Measurements from ENCODE around the gene SNRPB.
A peak's percentile ranks its signal among the peaks of the same experiment; 100 is the strongest.

The SNRPB gene

GRCh38 chr20:2465100-2465499 is 5.5 kb downstream of the SNRPB start:
- no peak for TF ChIP-seq Cebpa-rat (IDR thresholded peaks at IDR 0.05)

GRCh38 chr20:2463616-2464365 is 6.8 kb downstream of the SNRPB start:
- Histone ChIP-seq H3K27me3 (no peaks in the 10 kb centered on the region), H3K4me3 (no peak overlapping the region), H3K4me1 (peaks cover 20 to 48% (median 39%) of the 10 kb centered on the region in 10 experiments), H3K36me3 (peaks cover 99 to 100% (median 100%) of the 10 kb centered on the region in 11 experiments), H3K4me2 (no peak overlapping the region), H3K9ac (no peak overlapping the region), H3K9me3 (replicated peaks in 1 of 11) (no peaks in the 10 kb centered on the region), H3K27ac (no peak overlapping the region), H4K20me1 (peaks cover 79 to 100% (median 92%) of the 10 kb centered on the region in 11 experiments)
- TF ChIP-seq Cebpa-rat (IDR thresholded peaks at IDR 0.05) = no peak

More at GRCh38 chr20:2465100-2465499, 5.5 kb downstream of the SNRPB start:
- no peak overlapping the region for H3K9ac ChIP-seq
- H4K20me1 ChIP-seq = peaks cover 85 to 100% (median 98%) of the 10 kb centered on the region in 11 experiments
- no peaks in the 10 kb centered on the region for H3K27me3 ChIP-seq
- peaks cover 90 to 97% (median 94%) of the 10 kb centered on the region in 11 experiments for H3K36me3 ChIP-seq
- no peak overlapping the region for H3K4me2 ChIP-seq
- no peaks in the 10 kb centered on the region for H3K9me3 ChIP-seq (replicated peaks in 1 of 11)
- H3K27ac ChIP-seq = no peak overlapping the region
- H3K4me3 ChIP-seq = no peak overlapping the region
- H3K4me1 ChIP-seq = peaks cover 28 to 50% (median 43%) of the 10 kb centered on the region in 10 experiments

DNA sequence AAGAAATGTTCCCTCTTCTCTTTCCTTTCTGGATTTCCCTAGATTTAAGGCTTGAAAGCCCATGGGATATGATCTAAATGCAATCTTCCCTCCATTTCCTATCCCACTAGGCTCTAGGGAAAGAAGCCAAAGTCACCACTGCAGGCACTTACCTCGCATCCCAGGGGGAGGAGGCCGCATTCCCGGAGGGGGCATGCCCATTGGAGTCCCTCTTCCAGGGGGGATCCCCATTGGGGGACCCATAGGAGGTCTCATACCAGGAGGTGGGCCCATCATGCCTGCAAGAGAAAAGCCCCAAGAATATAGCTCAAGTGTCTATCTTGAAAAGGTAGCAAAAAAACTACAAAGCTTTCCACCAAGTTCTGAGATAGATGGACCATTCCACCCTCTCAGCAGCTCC is 8.1 kb downstream of the SNRPB start:
- no peak for TF ChIP-seq Cebpa-rat (IDR thresholded peaks at IDR 0.05)
- peaks cover 87 to 99% (median 91%) of the 10 kb centered on the region in 11 experiments for H3K36me3 ChIP-seq
- no peak overlapping the region for H3K27ac ChIP-seq
- H3K4me3 ChIP-seq = no peak overlapping the region
- no peaks in the 10 kb centered on the region for H3K27me3 ChIP-seq
- H3K9me3 ChIP-seq (replicated peaks in 1 of 11) = no peaks in the 10 kb centered on the region
- no peak overlapping the region for H3K9ac ChIP-seq
- H3K4me1 ChIP-seq = peaks cover 7 to 48% (median 32%) of the 10 kb centered on the region in 10 experiments
- H4K20me1 ChIP-seq = peaks cover 69 to 100% (median 89%) of the 10 kb centered on the region in 11 experiments
- H3K4me2 ChIP-seq = peak overlapping the region in 2 of 11 experiments; percentile 3 to 11; a peak in 3 of 22 replicates

GRCh38 chr20:2460752-2461424 is 9.7 kb downstream of the SNRPB start:
- Histone ChIP-seq H3K27me3 (no peaks in the 10 kb centered on the region), H3K9ac (no peak overlapping the region), H3K36me3 (peaks cover 74 to 85% (median 76%) of the 10 kb centered on the region in 11 experiments), H4K20me1 (peaks cover 53 to 96% (median 83%) of the 10 kb centered on the region in 11 experiments), H3K9me3 (replicated peaks in 1 of 11) (no peaks in the 10 kb centered on the region), H3K4me2 (no peak overlapping the region), H3K4me1 (peaks cover 0 to 49% (median 25%) of the 10 kb centered on the region in 10 experiments; a peak in 13 of 20 replicates), H3K4me3 (no peak overlapping the region), H3K27ac (no peak overlapping the region)
- TF ChIP-seq Cebpa-rat (IDR thresholded peaks at IDR 0.05) = no peak

DNA sequence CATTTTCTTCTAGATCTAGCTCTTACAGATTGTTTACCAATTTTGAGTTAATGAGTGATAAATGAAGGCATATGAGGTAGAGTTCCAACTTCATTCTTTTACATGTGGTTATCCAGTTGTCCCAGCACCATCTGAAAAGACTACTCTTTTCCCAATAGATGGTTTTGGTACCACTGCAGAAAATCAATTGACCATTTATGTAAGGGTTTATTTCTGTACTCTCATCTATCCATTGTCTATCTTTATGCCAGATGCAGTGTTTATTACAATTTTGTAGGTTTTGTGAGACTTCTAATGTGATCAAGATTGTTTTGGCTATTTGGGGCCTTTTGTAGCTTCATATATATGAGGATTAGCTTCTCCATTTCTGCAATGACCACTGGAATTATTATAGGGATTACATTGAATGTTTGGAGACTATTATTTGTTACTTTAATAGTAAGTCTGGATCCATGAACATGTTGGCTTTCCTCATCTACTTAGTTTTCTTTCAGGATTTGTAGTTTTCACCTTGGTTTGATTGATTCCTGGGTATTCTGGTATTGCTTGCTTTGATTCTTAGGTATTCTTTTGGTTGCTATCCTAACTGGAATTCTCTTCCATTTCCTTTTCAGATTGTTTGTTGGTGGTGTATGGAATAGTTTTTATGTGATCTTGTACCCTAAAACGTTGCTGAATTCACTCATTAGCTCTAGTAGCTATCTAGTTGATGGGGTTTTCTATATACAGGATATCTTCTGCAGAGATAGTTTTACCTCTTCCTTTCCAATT is 10.4 kb downstream of the SNRPB start:
- Histone ChIP-seq H3K4me1 (peaks cover 0 to 49% (median 22%) of the 10 kb centered on the region in 10 experiments; a peak in 13 of 20 replicates), H3K36me3 (peaks cover 66 to 78% (median 69%) of the 10 kb centered on the region in 11 experiments), H3K27me3 (no peaks in the 10 kb centered on the region), H3K9ac (no peak overlapping the region), H3K9me3 (replicated peaks in 1 of 11) (no peaks in the 10 kb centered on the region), H3K27ac (no peak overlapping the region), H3K4me3 (no peak overlapping the region), H3K4me2 (no peak overlapping the region), H4K20me1 (peaks cover 46 to 92% (median 76%) of the 10 kb centered on the region in 11 experiments)
- no peak for TF ChIP-seq Cebpa-rat (IDR thresholded peaks at IDR 0.05)

DNA sequence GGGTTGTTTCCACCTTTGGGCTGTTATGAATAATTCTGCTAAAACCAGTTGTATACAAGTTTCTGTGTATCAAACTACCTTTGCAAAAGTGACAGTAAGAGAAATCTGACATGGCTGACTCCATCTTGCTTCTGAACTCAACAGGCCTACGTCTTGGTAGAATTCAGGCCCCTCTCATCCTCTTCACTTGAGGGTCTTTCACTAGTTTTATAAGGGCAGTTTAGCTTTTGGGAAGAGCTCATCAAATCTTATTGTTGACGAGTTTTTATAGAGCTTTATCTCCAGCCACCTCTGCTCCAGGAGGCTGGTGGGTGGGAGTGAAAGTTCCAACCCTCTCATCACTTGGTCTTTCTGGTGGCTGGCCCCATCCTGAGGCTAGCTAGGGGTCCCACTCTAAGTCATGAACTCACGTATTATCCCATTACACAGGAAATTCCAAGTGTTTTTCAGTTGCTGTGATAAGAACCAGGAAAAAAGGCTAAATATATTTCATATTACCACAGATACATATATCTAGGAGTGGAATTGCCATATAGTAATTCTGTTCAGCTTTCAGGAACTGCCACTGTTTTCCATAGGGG is 11.6 kb downstream of the SNRPB start:
- Histone ChIP-seq H3K4me3 (no peak overlapping the region), H3K4me1 (peaks cover 0 to 49% (median 24%) of the 10 kb centered on the region in 10 experiments; a peak in 14 of 20 replicates), H3K9me3 (replicated peaks in 1 of 11) (no peaks in the 10 kb centered on the region), H3K36me3 (peaks cover 55 to 66% (median 57%) of the 10 kb centered on the region in 11 experiments), H3K27ac (no peak overlapping the region), H3K27me3 (no peaks in the 10 kb centered on the region), H4K20me1 (peaks cover 34 to 84% (median 64%) of the 10 kb centered on the region in 11 experiments; a peak in 21 of 22 replicates), H3K9ac (no peak overlapping the region), H3K4me2 (peak overlapping the region in 1 of 11 experiments; percentile 5; a peak in 1 of 22 replicates)
- no peak for TF ChIP-seq Cebpa-rat (IDR thresholded peaks at IDR 0.05)

DNA sequence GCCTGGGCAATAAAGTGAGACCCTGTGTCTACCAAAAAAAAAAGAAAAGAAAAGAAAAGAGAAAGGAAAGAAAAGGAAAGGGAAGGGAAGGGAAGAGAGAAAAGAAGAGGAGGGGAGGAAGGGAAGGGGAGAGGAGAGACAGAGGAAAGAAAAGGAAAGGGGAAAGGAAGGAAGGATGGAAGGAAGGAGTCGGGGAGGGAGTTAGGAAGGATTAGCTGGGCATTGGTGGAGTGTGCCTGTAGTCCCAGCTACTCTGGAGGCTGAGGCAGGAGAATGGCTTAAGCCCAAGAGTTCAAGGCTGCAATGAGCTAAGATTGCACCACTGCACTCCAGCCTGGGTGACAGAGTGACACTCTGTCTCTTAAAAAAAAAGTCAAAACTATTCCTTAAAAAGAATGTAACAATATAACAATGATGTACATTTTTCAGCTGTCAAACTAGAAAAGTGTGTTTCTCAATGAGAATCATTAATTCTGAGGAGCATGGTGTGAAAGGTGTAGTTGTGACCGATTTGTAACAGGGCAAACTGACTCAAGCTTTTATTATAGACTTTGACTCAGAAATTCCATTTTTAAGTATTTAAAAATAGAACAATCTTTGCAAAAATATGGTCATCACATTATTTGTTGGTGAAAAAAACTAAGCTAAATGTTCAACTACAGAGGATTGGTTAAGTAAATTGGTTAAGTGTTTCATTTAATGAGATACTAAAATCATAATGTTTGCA is 14.7 kb downstream of the SNRPB start:
- no peak overlapping the region for H3K4me3 ChIP-seq
- peaks cover 4 to 53% (median 33%) of the 10 kb centered on the region in 11 experiments; a peak in 18 of 22 replicates for H4K20me1 ChIP-seq
- H3K27ac ChIP-seq = no peak overlapping the region
- peaks cover 17 to 40% (median 31%) of the 10 kb centered on the region in 10 experiments for H3K4me1 ChIP-seq
- H3K36me3 ChIP-seq = peaks cover 24 to 38% (median 27%) of the 10 kb centered on the region in 11 experiments
- no peak overlapping the region for H3K4me2 ChIP-seq
- TF ChIP-seq Cebpa-rat (IDR thresholded peaks at IDR 0.05) = no peak
- H3K27me3 ChIP-seq = no peaks in the 10 kb centered on the region
- H3K9ac ChIP-seq = peak overlapping the region in 2 of 11 experiments; percentile 32 to 39; a peak in 2 of 22 replicates
- H3K9me3 ChIP-seq (replicated peaks in 1 of 11) = no peaks in the 10 kb centered on the region

- peaks cover 3 to 16% (median 5%) of the 10 kb centered on the region in 11 experiments; a peak in 16 of 22 replicates for H3K36me3 ChIP-seq
- H3K4me3 ChIP-seq = no peak overlapping the region
- H3K27me3 ChIP-seq = no peaks in the 10 kb centered on the region
- TF ChIP-seq Cebpa-rat (IDR thresholded peaks at IDR 0.05) = no peak
- H4K20me1 ChIP-seq = peaks cover 0 to 31% (median 23%) of the 10 kb centered on the region in 11 experiments; a peak in 15 of 22 replicates
- H3K4me2 ChIP-seq = peak overlapping the region in 6 of 11 experiments; percentile 3 to 29 (median 22); a peak in 6 of 22 replicates
- no peak overlapping the region for H3K9ac ChIP-seq
- H3K9me3 ChIP-seq (replicated peaks in 1 of 11) = no peaks in the 10 kb centered on the region
- peaks cover 27 to 54% (median 35%) of the 10 kb centered on the region in 10 experiments for H3K4me1 ChIP-seq
- no peak overlapping the region for H3K27ac ChIP-seq
These were observed 16.8 kb downstream of the SNRPB start for GRCh38 chr20:2453792-2454191.
